ENCODE results near the gene RBM34. TPM values are rescaled to one million over a fixed set of nuclear protein-coding genes. Genes with fewer than 3 reads are reported as not detected.

The RBM34 gene
- total RNA-seq, 4 donors from 2014 or later, result 13.1 to 56.7 (median 29.7) TPM

DNA sequence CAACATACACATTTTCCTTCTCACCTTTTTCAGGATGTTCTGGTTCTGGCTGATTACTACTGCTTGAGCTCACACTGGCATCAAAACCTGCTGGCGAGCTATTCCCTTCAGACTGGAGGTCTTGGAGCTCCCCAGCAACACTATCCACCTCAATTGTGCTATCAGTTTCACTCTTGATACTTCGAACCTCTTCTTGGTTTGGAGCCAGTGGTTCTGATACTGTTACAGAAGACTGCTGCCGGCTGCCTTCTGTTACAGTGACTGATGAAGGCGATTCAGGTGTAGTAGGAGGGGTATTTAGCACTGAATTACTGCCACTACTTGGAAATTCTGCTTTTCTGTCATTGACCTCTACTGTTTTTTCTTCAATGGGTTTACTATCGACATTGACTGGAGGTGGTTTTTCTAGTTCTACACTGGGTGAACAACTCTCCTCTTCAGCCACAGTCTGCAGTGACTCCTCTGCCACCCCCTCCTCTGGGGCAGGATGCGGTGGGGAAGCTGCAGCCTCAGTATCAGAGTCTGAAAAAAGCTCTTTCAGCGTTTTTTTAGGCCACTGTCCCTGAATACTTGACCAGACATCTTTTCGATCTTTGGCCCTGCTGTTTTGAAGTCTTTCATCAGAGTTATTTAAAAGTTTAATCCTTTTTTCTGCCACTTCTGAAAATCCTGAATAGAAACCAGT lies 20.7 kb upstream of the RBM34 start:
- Histone ChIP-seq H3K4me1 (no peaks in the 10 kb centered on the region), H3K9me3 (no peaks in the 10 kb centered on the region), H3K4me3 (no peak overlapping the region), H3K36me3 (peaks cover 0 to 44% (median 10%) of the 10 kb centered on the region in 4 donors), H3K27ac (no peak overlapping the region), H3K27me3 (no peaks in the 10 kb centered on the region)
- TF ChIP-seq POLR2A (IDR thresholded peaks at IDR 0.05), result no peak
- TF ChIP-seq POLR2AphosphoS5 (IDR thresholded peaks at IDR 0.05), result no peak
- TF ChIP-seq EP300 (IDR thresholded peaks at IDR 0.05; ENCODE audit: low read depth), result no peak
- TF ChIP-seq, protein P1, sequence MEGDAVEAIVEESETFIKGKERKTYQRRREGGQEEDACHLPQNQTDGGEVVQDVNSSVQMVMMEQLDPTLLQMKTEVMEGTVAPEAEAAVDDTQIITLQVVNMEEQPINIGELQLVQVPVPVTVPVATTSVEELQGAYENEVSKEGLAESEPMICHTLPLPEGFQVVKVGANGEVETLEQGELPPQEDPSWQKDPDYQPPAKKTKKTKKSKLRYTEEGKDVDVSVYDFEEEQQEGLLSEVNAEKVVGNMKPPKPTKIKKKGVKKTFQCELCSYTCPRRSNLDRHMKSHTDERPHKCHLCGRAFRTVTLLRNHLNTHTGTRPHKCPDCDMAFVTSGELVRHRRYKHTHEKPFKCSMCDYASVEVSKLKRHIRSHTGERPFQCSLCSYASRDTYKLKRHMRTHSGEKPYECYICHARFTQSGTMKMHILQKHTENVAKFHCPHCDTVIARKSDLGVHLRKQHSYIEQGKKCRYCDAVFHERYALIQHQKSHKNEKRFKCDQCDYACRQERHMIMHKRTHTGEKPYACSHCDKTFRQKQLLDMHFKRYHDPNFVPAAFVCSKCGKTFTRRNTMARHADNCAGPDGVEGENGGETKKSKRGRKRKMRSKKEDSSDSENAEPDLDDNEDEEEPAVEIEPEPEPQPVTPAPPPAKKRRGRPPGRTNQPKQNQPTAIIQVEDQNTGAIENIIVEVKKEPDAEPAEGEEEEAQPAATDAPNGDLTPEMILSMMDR (IDR thresholded peaks at IDR 0.05), result no peak
- 77 to 85% methylated on average over 7 to 8 of the region's 8 CpGs for WGBS, 2 donors (ENCODE audit: low coverage in 1 of 2)
- intact Hi-C loops (cut with DNase I; ENCODE audit: low total_unique reads) (no loop called here), in situ Hi-C loops (cut with MboI; ENCODE audit: low pct_ligation_motif_present in 1 of 4, low pct_unique_long_range_greater_than_20kb in 1 of 4, low sequenced_read_pairs in 3 of 4) (no loop called here)
- no peak for DNase-seq

DNA sequence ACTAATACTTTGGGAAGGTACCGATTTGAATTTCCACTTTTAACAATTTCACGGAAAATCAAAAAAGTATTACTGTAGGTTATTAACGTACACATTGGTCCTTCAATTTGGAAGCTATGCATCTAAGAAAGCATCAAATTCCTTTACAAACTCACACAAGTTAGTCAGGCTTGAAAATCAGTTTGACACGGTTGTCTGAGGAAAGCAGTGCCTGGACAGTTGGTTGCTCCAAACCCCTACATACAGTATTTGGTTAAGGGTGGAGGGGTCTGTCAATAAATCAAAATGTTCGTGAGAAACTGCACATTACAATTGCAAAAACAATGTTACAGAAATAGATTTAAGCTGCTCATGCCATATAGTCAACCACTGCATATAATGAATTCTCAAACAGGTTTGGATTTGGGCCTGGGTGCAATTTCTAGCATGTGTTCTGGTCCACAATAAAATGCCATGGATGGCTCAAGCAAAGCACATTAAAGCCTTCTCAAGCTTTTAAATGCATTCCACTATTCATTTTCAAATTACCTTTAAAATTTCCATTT lies 19.9 kb upstream of the RBM34 start:
- 90 to 92% methylated on average over 3 to 5 of the region's 5 CpGs for WGBS, 2 donors (ENCODE audit: low coverage in 1 of 2)
- intact Hi-C loops (cut with DNase I; ENCODE audit: low total_unique reads) (no loop called here), in situ Hi-C loops (cut with MboI; ENCODE audit: low pct_ligation_motif_present in 1 of 4, low pct_unique_long_range_greater_than_20kb in 1 of 4, low sequenced_read_pairs in 3 of 4) (no loop called here)
- H3K27me3 ChIP-seq, result no peaks in the 10 kb centered on the region
- no peak for TF ChIP-seq EP300 (IDR thresholded peaks at IDR 0.05; ENCODE audit: low read depth)
- TF ChIP-seq POLR2A (IDR thresholded peaks at IDR 0.05), result no peak
- TF ChIP-seq POLR2AphosphoS5 (IDR thresholded peaks at IDR 0.05), result no peak
- TF ChIP-seq, protein P1 (IDR thresholded peaks at IDR 0.05), result no peak
- peaks cover 0 to 44% (median 12%) of the 10 kb centered on the region in 4 donors for H3K36me3 ChIP-seq
- H3K27ac ChIP-seq, result no peak overlapping the region
- no peaks in the 10 kb centered on the region for H3K9me3 ChIP-seq
- no peak for DNase-seq
- H3K4me3 ChIP-seq, result no peak overlapping the region
- no peaks in the 10 kb centered on the region for H3K4me1 ChIP-seq

DNA sequence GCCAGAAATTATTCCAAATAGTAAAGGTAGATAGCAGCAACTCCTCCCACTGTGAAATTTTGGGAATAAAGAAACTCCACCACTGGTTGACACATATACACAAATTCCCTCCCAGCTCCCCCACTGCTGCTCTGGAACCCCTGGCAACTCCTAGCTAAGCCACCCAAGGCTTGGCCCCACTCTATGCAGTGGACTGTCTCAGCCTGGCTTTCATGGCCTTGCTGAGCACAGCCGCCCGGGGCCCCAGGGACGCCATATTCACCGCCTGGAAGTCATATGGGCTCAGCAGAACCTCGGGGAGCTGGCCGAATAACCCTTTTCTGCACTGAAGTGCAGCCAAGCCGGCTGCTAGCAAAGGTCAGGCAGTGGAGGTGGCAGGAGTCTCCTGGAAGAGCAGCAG lies 15.4 kb upstream of the RBM34 start:
- Histone ChIP-seq H3K4me1 (no peaks in the 10 kb centered on the region), H3K27ac (no peak overlapping the region), H3K9me3 (no peaks in the 10 kb centered on the region), H3K4me3 (no peak overlapping the region), H3K36me3 (peaks cover 0 to 56% (median 23%) of the 10 kb centered on the region in 4 donors), H3K27me3 (no peaks in the 10 kb centered on the region)
- WGBS, 2 donors (ENCODE audit: low coverage in 1 of 2), result 92% methylated on average over 7 of the region's 7 CpGs; no CpG with 5 or more reads in 1 of the 2 donors
- in situ Hi-C loops (cut with MboI; ENCODE audit: low pct_ligation_motif_present in 1 of 4, low pct_unique_long_range_greater_than_20kb in 1 of 4, low sequenced_read_pairs in 3 of 4), result no loop called here
- TF ChIP-seq EP300 (IDR thresholded peaks at IDR 0.05; ENCODE audit: low read depth) (no peak), POLR2AphosphoS5 (IDR thresholded peaks at IDR 0.05) (no peak), POLR2A (IDR thresholded peaks at IDR 0.05) (no peak)
- TF ChIP-seq, protein P1 (IDR thresholded peaks at IDR 0.05), result no peak
- intact Hi-C loops (cut with DNase I; ENCODE audit: low total_unique reads), result no loop called here
- DNase-seq, result no peak

DNA sequence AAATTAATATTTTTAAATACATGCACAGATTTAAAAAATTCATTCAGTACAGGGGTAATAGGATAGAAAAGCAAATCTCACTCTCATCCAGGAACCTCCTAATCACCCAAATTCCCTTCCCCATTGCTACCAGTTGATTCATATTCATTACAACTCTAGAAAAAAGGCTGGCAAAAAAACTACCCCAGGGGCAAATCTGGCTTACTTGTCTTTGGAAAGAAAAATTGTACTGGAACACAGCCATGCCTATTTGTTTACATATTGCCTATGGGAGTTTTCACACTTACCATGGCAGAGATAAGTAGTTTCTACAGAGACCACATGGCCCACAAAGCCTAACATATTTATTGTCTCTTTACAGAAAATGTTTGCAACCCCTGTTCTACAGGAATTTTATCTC lies 8.9 kb upstream of the RBM34 start:
- no peak for DNase-seq
- Histone ChIP-seq H3K4me1 (no peaks in the 10 kb centered on the region), H3K27me3 (no peaks in the 10 kb centered on the region), H3K4me3 (no peak overlapping the region), H3K9me3 (no peaks in the 10 kb centered on the region), H3K36me3 (peaks cover 0 to 63% (median 19%) of the 10 kb centered on the region in 4 donors), H3K27ac (no peak overlapping the region)
- intact Hi-C loops (cut with DNase I; ENCODE audit: low total_unique reads), result no loop called here
- TF ChIP-seq EP300 (IDR thresholded peaks at IDR 0.05; ENCODE audit: low read depth) (no peak), POLR2A (IDR thresholded peaks at IDR 0.05) (no peak), POLR2AphosphoS5 (IDR thresholded peaks at IDR 0.05) (no peak)
- TF ChIP-seq, protein P1 (IDR thresholded peaks at IDR 0.05), result no peak
- in situ Hi-C loops (cut with MboI; ENCODE audit: low pct_ligation_motif_present in 1 of 4, low pct_unique_long_range_greater_than_20kb in 1 of 4, low sequenced_read_pairs in 3 of 4), result no loop called here

Data from transverse colon (tissue), 4 donors.